HepG2 (cell line): ENCODE data around the gene CD248. TPM values are rescaled to one million over a fixed set of nuclear protein-coding genes. Genes with fewer than 3 reads are reported as not detected.
A peak's percentile ranks its signal among the peaks of the same experiment; 100 is the strongest.

Source experiments
- ATAC-seq: fragments of 200-7000 bp; cut with Tn5 transposase; 3 replicates; pipeline ENCODE4 v1.9.1; 2020; ENCODE audit warnings: mild to moderate bottlenecking, moderate library complexity
- BruUV-seq: library from RNA; stranded (reverse); fragments of 400-500 nt; replicated peaks from 2 replicates; lab custom pipeline; 2021; lab: Mats Ljungman, UMichigan
- CTCF ChIA-PET: fragments of 300-600 bp; formaldehyde crosslinking; extraction: SDS; loops from one replicate; lab custom pipeline; 2021; ENCODE audit warnings: low total read pairs, inconsistent platforms, low intra/inter-chr PET ratio; lab: Yijun Ruan, JAX
- POLR2A ChIA-PET: fragments of 350-600 bp; sonication (Branson Sonifier 250); formaldehyde crosslinking; loops from one replicate; lab custom pipeline; 2020; ENCODE audit warnings: antibody characterized with exemption, inconsistent platforms; lab: Yijun Ruan, JAX
- DNase-seq: peaks from one replicate; pipeline ENCODE4 v3.0.0-alpha.2; 2015; ENCODE audit warnings: low spot score
- FAIRE-seq: peaks from 3 replicates; lab custom pipeline; 2011; peaks lifted over from hg19 to GRCh38; lab: Jason Lieb, UNC
- H2AFZ ChIP-seq: one replicate; pipeline ENCODE4 v1.6.1; 2011; ENCODE audit warnings: low read length, inconsistent platforms
- H3K27ac ChIP-seq: fragments of 300-600 bp; 3 replicates; pipeline ENCODE4 v1.8.0; 2011; ENCODE audit warnings: mixed run types, mild to moderate bottlenecking, mixed read lengths, low read length, inconsistent platforms; ENCODE audit not compliant: insufficient read depth; ENCODE audit errors: extremely low read length
- H3K27me3 ChIP-seq, 2 experiments: fragments of 200-600 bp in 1 of 2; 2 replicates in 1 of 2; 3 replicates in 1 of 2; pipeline versions ENCODE4 v1.6.0 to v1.8.0; 2011; ENCODE audit warnings: low read length in 2 of 2, mild to moderate bottlenecking in 2 of 2, moderate library complexity in 2 of 2, inconsistent platforms in 1 of 2; ENCODE audit not compliant: insufficient read depth in 2 of 2, control insufficient read depth in 1 of 2
- H3K36me3 ChIP-seq, 2 experiments: fragments of 200-600 bp in 1 of 2; replicated peaks in 1 of 2; 2 replicates in 1 of 2; 3 replicates in 1 of 2; pipeline versions ENCODE4 v1.5.1 to v1.8.0; 2011; ENCODE audit warnings: low read length in 2 of 2, inconsistent platforms in 1 of 2; ENCODE audit not compliant: insufficient read depth in 2 of 2, control insufficient read depth in 1 of 2
- H3K4me1 ChIP-seq: 2 replicates; pipeline ENCODE4 v1.5.1; 2012; ENCODE audit warnings: low read length, inconsistent platforms; ENCODE audit not compliant: insufficient read depth
- H3K4me2 ChIP-seq: 2 replicates; pipeline ENCODE4 v1.6.0; 2011; ENCODE audit warnings: low read depth, low read length, inconsistent platforms
- H3K4me3 ChIP-seq, 3 experiments: fragments of 200-600 bp in 1 of 3; sonication (generic), shearing (Covaris generic) in 1 of 3; replicated peaks in 1 of 3; 2 replicates each; pipeline ENCODE4 v1.5.1; 2011 to 2016; ENCODE audit warnings: low read length in 3 of 3, inconsistent platforms in 2 of 3, low read depth in 2 of 3, mild to moderate bottlenecking in 2 of 3, control low read depth in 1 of 3, mixed read lengths in 1 of 3; ENCODE audit not compliant: insufficient read depth in 1 of 3
- H3K79me2 ChIP-seq: one replicate; pipeline ENCODE4 v1.6.1; 2011; ENCODE audit warnings: low read length, inconsistent platforms; ENCODE audit not compliant: insufficient read depth
- H3K9ac ChIP-seq: 2 replicates; pipeline ENCODE4 v1.6.0; 2011; ENCODE audit warnings: mild to moderate bottlenecking, low read depth, low read length, inconsistent platforms; ENCODE audit not compliant: insufficient read depth
- H3K9me3 ChIP-seq: 2 replicates; pipeline ENCODE4 v1.5.1; 2012; ENCODE audit warnings: mild to moderate bottlenecking, low read length
- H4K20me1 ChIP-seq: 2 replicates; pipeline ENCODE4 v1.6.0; 2011; ENCODE audit warnings: inconsistent platforms, mild to moderate bottlenecking, low read length, moderate library complexity; ENCODE audit not compliant: insufficient read depth
- CREM ChIP-seq, 2 experiments: sonication (generic) in 1 of 2; formaldehyde crosslinking in 1 of 2; IDR thresholded peaks; 2 replicates each; pipeline versions ENCODE4 v1.4.0 to v1.6.1; 2016 to 2020; ENCODE audit warnings: antibody characterized with exemption in 1 of 2, mild to moderate bottlenecking in 1 of 2, missing genetic modification reagents in 1 of 2
- HHEX ChIP-seq: IDR thresholded peaks from 2 replicates; pipeline ENCODE4 v1.6.1; 2016; ENCODE audit warnings: control low read depth
- MIER2 ChIP-seq: IDR thresholded peaks from 2 replicates; pipeline ENCODE4 v1.6.1; 2016; ENCODE audit warnings: missing biosample characterization, missing genetic modification reagents
- PHF8 ChIP-seq: sonication (generic); formaldehyde crosslinking; IDR thresholded peaks from 2 replicates; pipeline ENCODE4 v1.5.0; 2020; ENCODE audit warnings: missing genetic modification reagents
- PPARG ChIP-seq: conservative IDR thresholded peaks from 2 replicates; pipeline ENCODE4 v1.6.1; 2016; ENCODE audit warnings: missing biosample characterization, missing genetic modification reagents
- RXRA ChIP-seq: sonication (generic); formaldehyde crosslinking; IDR thresholded peaks from 2 replicates; pipeline ENCODE4 v1.5.1; 2020; ENCODE audit warnings: missing genetic modification reagents
- SOX6 ChIP-seq, 2 experiments: fragments of 450-650 bp in 1 of 2; sonication (generic) in 1 of 2; formaldehyde crosslinking in 1 of 2; IDR thresholded peaks; 2 replicates each; pipeline versions ENCODE4 v1.4.0 to v1.6.1; 2017 to 2020; ENCODE audit warnings: antibody characterized with exemption in 1 of 2, mild to moderate bottlenecking in 1 of 2, missing genetic modification reagents in 1 of 2
- ZNF317 ChIP-seq: sonication (generic); formaldehyde crosslinking; IDR thresholded peaks from 2 replicates; pipeline ENCODE4 v1.5.0; 2020; ENCODE audit warnings: mild to moderate bottlenecking, missing genetic modification reagents
- ZNF564 ChIP-seq: sonication (generic); formaldehyde crosslinking; IDR thresholded peaks from 2 replicates; pipeline ENCODE4 v1.8.1; 2023; ENCODE audit warnings: mild to moderate bottlenecking, missing genetic modification reagents
- ZNF770 ChIP-seq: sonication (generic); formaldehyde crosslinking; IDR thresholded peaks from 2 replicates; pipeline ENCODE4 v1.5.0; 2020; ENCODE audit warnings: mild to moderate bottlenecking, missing genetic modification reagents
- WGBS: methylation state at CpG from one replicate; pipeline ENCODE4 v1.1.6; 2017; ENCODE audit warnings: low lambda C conversion rate; 5-methylcytosine and 5-hydroxymethylcytosine counted together
- in situ Hi-C: cut with HindIII; loops from 2 replicates; pipeline ENCODE4 v1.10.0; 2017; ENCODE audit warnings: low pct_unique_long_range_greater_than_20kb; ENCODE audit not compliant: extremely low pct_ligation_motif_present
- intact Hi-C: fragments of 100-400 bp; cut with micrococcal nuclease; formaldehyde crosslinking; loops from one replicate; pipeline ENCODE4 v1.10.0; 2022; ENCODE audit not compliant: unreplicated experiment
- polyA plus RNA-seq, 8 experiments: library from polyadenylated mRNA; depleted of rRNA in 3 of 8; stranded (reverse) in 7 of 8; unstranded in 1 of 8; fragments of >200 nt; fragmentation: Illumina TruSeq in 4 of 8; extraction: Trizol in 4 of 8; gene quantifications; 2 replicates each; pipeline versions ENCODE4 v1.2.1 to v1.2.3, GENCODE V29; 2011 to 2016; ENCODE audit warnings: low read depth in 4 of 8, missing spikeins in 1 of 8, mixed read lengths in 1 of 8; ENCODE audit not compliant: insufficient read depth in 1 of 8
- total RNA-seq, 5 experiments: library from RNA; depleted of rRNA; stranded (reverse); fragments of >200 nt; fragmentation: Illumina TruSeq; extraction: Trizol; gene quantifications; 2 replicates each; pipeline ENCODE4 v1.2.3, GENCODE V29; 2016; ENCODE audit warnings: low read depth in 1 of 5
- TF ChIP-seq, protein P1 (sequence below): sonication (generic); IDR thresholded peaks from 2 replicates; pipeline ENCODE4 v1.6.1; 2016; ENCODE audit warnings: low read depth, borderline replicate concordance
- TF ChIP-seq, protein P2 (sequence below): sonication (generic); formaldehyde crosslinking; IDR thresholded peaks from 2 replicates; pipeline ENCODE4 v1.4.0; 2020; ENCODE audit warnings: mild to moderate bottlenecking, missing genetic modification reagents

The CD248 gene
- total and polyA plus RNA-seq, 2 of the 13 experiments (the other 11 are each of a cell fraction or from before 2014, with no cell fraction given), result 0.25 to 0.35 TPM

GRCh38 chr11:66317723-66318599 is 1.1 kb upstream of the CD248 start:
- Histone ChIP-seq H4K20me1 (no peaks in the 10 kb centered on the region), H3K36me3 (no peaks in the 10 kb centered on the region), H3K4me2 (peak overlapping the region; percentile 78), H3K9me3 (no peaks in the 10 kb centered on the region), H3K27ac (peak overlapping the region; percentile 32), H3K9ac (peak overlapping the region; percentile 40), H3K4me1 (peaks cover 50% of the 10 kb centered on the region), H3K4me3 (peak overlapping the region; percentile 11 to 66 (median 24)), H3K27me3 (0 out of 5 replicates have a peak, but pooled peaks cover 0 to 6% of the 10 kb centered on the region in 2 experiments), H2AFZ (no peak overlapping the region), H3K79me2 (no peaks in the 10 kb centered on the region)
- POLR2A ChIA-PET, result interaction anchor here (1.0 to 3.7 kb wide), 9 partner anchors 9 to 50 kb away, joined by 3 to 28 read pairs (median 6); partner anchors contain the start of genes B4GAT1, RIN1 and YIF1A
- WGBS, result 10% methylated on average over 6 of the region's 16 CpGs
- CTCF ChIA-PET, result no interaction called here
- no TSS peak for BruUV-seq
- intact Hi-C loops, result loop anchor here (10.0 kb wide), 1 partner anchor 67 kb away; no protein-coding TSS in a partner anchor
- peak; percentile 66 for FAIRE-seq
- in situ Hi-C loops, result no loop called here
- DNase-seq, result peak; percentile 70
- ATAC-seq, result peak; percentile 10
- no peak for TF ChIP-seq SOX6 (IDR thresholded peaks at IDR 0.05)
- peak; percentile 42 for TF ChIP-seq SOX6 (CRISPR knock-in tag; IDR thresholded peaks at IDR 0.05)
- no peak for TF ChIP-seq ZNF317 (CRISPR knock-in tag)
- 0 out of 2 replicates have a peak, but pooled peaks have one; percentile 37 for TF ChIP-seq MIER2
- TF ChIP-seq ZNF564, result no peak
- TF ChIP-seq HHEX, result no peak
- TF ChIP-seq, protein P1, sequence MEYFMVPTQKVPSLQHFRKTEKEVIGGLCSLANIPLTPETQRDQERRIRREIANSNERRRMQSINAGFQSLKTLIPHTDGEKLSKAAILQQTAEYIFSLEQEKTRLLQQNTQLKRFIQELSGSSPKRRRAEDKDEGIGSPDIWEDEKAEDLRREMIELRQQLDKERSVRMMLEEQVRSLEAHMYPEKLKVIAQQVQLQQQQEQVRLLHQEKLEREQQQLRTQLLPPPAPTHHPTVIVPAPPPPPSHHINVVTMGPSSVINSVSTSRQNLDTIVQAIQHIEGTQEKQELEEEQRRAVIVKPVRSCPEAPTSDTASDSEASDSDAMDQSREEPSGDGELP, result peak; percentile 79; the same call in 1 of the 2 replicates
- TF ChIP-seq, protein P2, sequence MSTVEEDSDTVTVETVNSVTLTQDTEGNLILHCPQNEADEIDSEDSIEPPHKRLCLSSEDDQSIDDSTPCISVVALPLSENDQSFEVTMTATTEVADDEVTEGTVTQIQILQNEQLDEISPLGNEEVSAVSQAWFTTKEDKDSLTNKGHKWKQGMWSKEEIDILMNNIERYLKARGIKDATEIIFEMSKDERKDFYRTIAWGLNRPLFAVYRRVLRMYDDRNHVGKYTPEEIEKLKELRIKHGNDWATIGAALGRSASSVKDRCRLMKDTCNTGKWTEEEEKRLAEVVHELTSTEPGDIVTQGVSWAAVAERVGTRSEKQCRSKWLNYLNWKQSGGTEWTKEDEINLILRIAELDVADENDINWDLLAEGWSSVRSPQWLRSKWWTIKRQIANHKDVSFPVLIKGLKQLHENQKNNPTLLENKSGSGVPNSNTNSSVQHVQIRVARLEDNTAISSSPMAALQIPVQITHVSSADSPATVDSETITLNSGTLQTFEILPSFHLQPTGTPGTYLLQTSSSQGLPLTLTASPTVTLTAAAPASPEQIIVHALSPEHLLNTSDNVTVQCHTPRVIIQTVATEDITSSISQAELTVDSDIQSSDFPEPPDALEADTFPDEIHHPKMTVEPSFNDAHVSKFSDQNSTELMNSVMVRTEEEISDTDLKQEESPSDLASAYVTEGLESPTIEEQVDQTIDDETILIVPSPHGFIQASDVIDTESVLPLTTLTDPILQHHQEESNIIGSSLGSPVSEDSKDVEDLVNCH (CRISPR knock-in tag), result no peak
- TF ChIP-seq CREM (IDR thresholded peaks at IDR 0.05), result peak; percentile 46; the same call in 1 of the 2 replicates
- no peak for TF ChIP-seq CREM (CRISPR knock-in tag; IDR thresholded peaks at IDR 0.05)
- TF ChIP-seq ZNF770 (CRISPR knock-in tag), result no peak; the same call in 1 of the 2 replicates
- TF ChIP-seq PPARG (CRISPR knock-in tag), result 0 out of 2 replicates have a peak, but pooled peaks have one; percentile 33
- 0 out of 2 replicates have a peak, but pooled peaks have one; percentile 23 for TF ChIP-seq PHF8 (CRISPR knock-in tag)
- TF ChIP-seq RXRA, result no peak
